GM12878 (cell line): ENCODE results near the gene LIMS2. TPM values are rescaled to one million over a fixed set of nuclear protein-coding genes. Genes with fewer than 3 reads are reported as not detected.

Source experiments
- ATAC-seq: fragments of 200-7000 bp; cut with Tn5 transposase; 3 replicates; pipeline ENCODE4 v1.9.1; 2020; ENCODE audit warnings: mild to moderate bottlenecking, moderate library complexity
- BruUV-seq: library from RNA; stranded (reverse); fragments of 400-500 nt; replicated peaks from 2 replicates; lab custom pipeline; 2021; lab: Mats Ljungman, UMichigan
- CTCF ChIA-PET: fragments of 300-600 bp; sonication (Branson Sonifier 250); formaldehyde crosslinking; extraction: SDS; loops from one replicate; lab custom pipeline; 2021; ENCODE audit warnings: inconsistent platforms; lab: Yijun Ruan, JAX
- POLR2A ChIA-PET: fragments of 350-600 bp; formaldehyde crosslinking; extraction: SDS; loops from one replicate; lab custom pipeline; 2021; ENCODE audit warnings: inconsistent platforms; lab: Charles Lee
- RAD21 ChIA-PET: fragments of 300-600 bp; sonication (Branson Sonifier 250); formaldehyde crosslinking; loops from one replicate; lab custom pipeline; 2023; ENCODE audit warnings: antibody characterized with exemption; ENCODE audit not compliant: unreplicated experiment; lab: Charles Lee
- SMC1A ChIA-PET: fragments of 300-600 bp; sonication (Branson Sonifier 250); formaldehyde crosslinking; loops from one replicate; lab custom pipeline; 2023; ENCODE audit not compliant: unreplicated experiment, uncharacterized antibody; lab: Charles Lee
- DNase-seq: peaks from one replicate; pipeline ENCODE4 v3.0.0-alpha.2; 2011; ENCODE audit warnings: low read depth, low spot score
- FAIRE-seq: peaks from 3 replicates; lab custom pipeline; 2011; peaks lifted over from hg19 to GRCh38; lab: Jason Lieb, UNC
- H2AFZ ChIP-seq: 2 replicates; pipeline ENCODE4 v1.6.0; 2011; ENCODE audit warnings: low read depth, low read length, control low read depth; ENCODE audit not compliant: control insufficient read depth
- H3K27ac ChIP-seq: 2 replicates; pipeline ENCODE4 v1.5.1; 2011; ENCODE audit warnings: control low read depth; ENCODE audit not compliant: control insufficient read depth, insufficient read depth
- H3K27me3 ChIP-seq, 2 experiments: replicated peaks in 1 of 2; 2 replicates each; pipeline versions ENCODE4 v1.6.0 to v1.6.1; 2011; ENCODE audit warnings: low read length in 1 of 2; ENCODE audit not compliant: control insufficient read depth in 2 of 2, insufficient read depth in 2 of 2
- H3K36me3 ChIP-seq, 2 experiments: 2 replicates each; pipeline ENCODE4 v1.5.1; 2011; ENCODE audit warnings: low read length in 1 of 2; ENCODE audit not compliant: control insufficient read depth in 2 of 2, insufficient read depth in 2 of 2
- H3K4me1 ChIP-seq: 2 replicates; pipeline ENCODE4 v1.6.1; 2011; ENCODE audit warnings: mild to moderate bottlenecking, low read length, moderate library complexity, mixed read lengths; ENCODE audit not compliant: control insufficient read depth, insufficient read depth
- H3K4me2 ChIP-seq: 2 replicates; pipeline ENCODE4 v1.6.0; 2011; ENCODE audit warnings: control low read depth; ENCODE audit not compliant: control insufficient read depth, insufficient read depth
- H3K4me3 ChIP-seq: fragments of 200-600 bp; sonication (generic); 2 replicates; pipeline ENCODE4 v1.5.1; 2016
- H3K79me2 ChIP-seq: 2 replicates; pipeline ENCODE4 v1.6.0; 2011; ENCODE audit warnings: low read length; ENCODE audit not compliant: control insufficient read depth, insufficient read depth
- H3K9ac ChIP-seq: 2 replicates; pipeline ENCODE4 v1.8.0; 2011; ENCODE audit warnings: low read length, control low read depth, mixed read lengths; ENCODE audit not compliant: control insufficient read depth, insufficient read depth
- H3K9me3 ChIP-seq: replicated peaks from 3 replicates; pipeline ENCODE4 v1.5.1; 2011; ENCODE audit warnings: mild to moderate bottlenecking, low read length; ENCODE audit not compliant: control insufficient read depth, insufficient read depth
- H4K20me1 ChIP-seq: 2 replicates; pipeline ENCODE4 v1.6.0; 2011; ENCODE audit not compliant: control insufficient read depth, insufficient read depth
- BRCA1 ChIP-seq: IDR thresholded peaks from 2 replicates; pipeline ENCODE4 v1.6.1; 2011; ENCODE audit warnings: low read depth, low read length, improper control_type of control experiment
- CBX3 ChIP-seq: fragments of 200-600 bp; sonication (generic); IDR thresholded peaks from 2 replicates; pipeline ENCODE4 v1.6.1; 2016; ENCODE audit warnings: low read depth, borderline replicate concordance
- CHD2 ChIP-seq: IDR thresholded peaks from 2 replicates; pipeline ENCODE4 v1.6.1; 2011; ENCODE audit warnings: low read depth, low read length, improper control_type of control experiment, borderline replicate concordance
- DPF2 ChIP-seq: fragments of 450-650 bp; IDR thresholded peaks from 2 replicates; pipeline ENCODE4 v1.6.1; 2017; ENCODE audit warnings: mild to moderate bottlenecking
- FOS ChIP-seq: IDR thresholded peaks from 3 replicates; pipeline ENCODE4 v1.6.1; 2011; ENCODE audit warnings: borderline replicate concordance; ENCODE audit not compliant: insufficient read length; ENCODE audit errors: extremely low read depth
- KLF5 ChIP-seq: fragments of 450-650 bp; IDR thresholded peaks from 2 replicates; pipeline ENCODE4 v1.6.1; 2014; ENCODE audit warnings: mild to moderate bottlenecking; ENCODE audit not compliant: partially characterized antibody
- LARP7 ChIP-seq: fragments of 450-650 bp; IDR thresholded peaks from 2 replicates; pipeline ENCODE4 v1.6.1; 2017; ENCODE audit warnings: mild to moderate bottlenecking
- MEF2A ChIP-seq: IDR thresholded peaks from 2 replicates; pipeline ENCODE4 v1.6.1; 2011; ENCODE audit warnings: low read depth, mild to moderate bottlenecking, low read length, moderate library complexity; ENCODE audit not compliant: insufficient read depth
- MYB ChIP-seq: fragments of 150-350 bp; IDR thresholded peaks from 2 replicates; pipeline ENCODE4 v1.6.1; 2014; ENCODE audit warnings: mild to moderate bottlenecking, low read depth, low read length, borderline replicate concordance
- NFXL1 ChIP-seq: fragments of 450-650 bp; IDR thresholded peaks from 2 replicates; pipeline ENCODE4 v1.6.1; 2017; ENCODE audit warnings: antibody characterized with exemption, mild to moderate bottlenecking, borderline replicate concordance
- NFYB ChIP-seq: IDR thresholded peaks from 2 replicates; pipeline ENCODE4 v1.6.1; 2011; ENCODE audit warnings: low read depth, mild to moderate bottlenecking, low read length, improper control_type of control experiment, moderate library complexity; ENCODE audit not compliant: insufficient read depth
- PAX5 ChIP-seq: IDR thresholded peaks from 2 replicates; pipeline ENCODE4 v1.6.1; 2011; ENCODE audit warnings: low read depth, low read length, borderline replicate concordance
- PKNOX1 ChIP-seq: fragments of 450-650 bp; IDR thresholded peaks from 2 replicates; pipeline ENCODE4 v1.6.1; 2016; ENCODE audit warnings: mild to moderate bottlenecking
- SMAD5 ChIP-seq: IDR thresholded peaks from 2 replicates; pipeline ENCODE4 v1.6.1; 2016; ENCODE audit warnings: antibody characterized with exemption, low read depth
- USF2 ChIP-seq: IDR thresholded peaks from 2 replicates; pipeline ENCODE4 v1.6.1; 2011; ENCODE audit warnings: low read depth, low read length, improper control_type of control experiment, borderline replicate concordance
- ZBTB40 ChIP-seq: fragments of 450-650 bp; IDR thresholded peaks from 2 replicates; pipeline ENCODE4 v1.6.1; 2016; ENCODE audit warnings: mild to moderate bottlenecking, moderate library complexity, borderline replicate concordance
- WGBS: methylation state at CpG from one replicate; pipeline ENCODE4 v1.1.6; 2016; ENCODE audit warnings: low lambda C conversion rate; ENCODE audit not compliant: insufficient replicate concordance, insufficient coverage; ENCODE audit errors: missing lambda C conversion rate; 5-methylcytosine and 5-hydroxymethylcytosine counted together
- in situ Hi-C: fragments of 300-500 bp; cut with MboI; formaldehyde crosslinking; loops from 9 replicates; pipeline ENCODE4 v1.14.3; 2018; ENCODE audit warnings: mixed read lengths
- intact Hi-C: fragments of 100-400 bp; cut with micrococcal nuclease; formaldehyde crosslinking; loops from one replicate; pipeline ENCODE4 v1.14.2; 2022; ENCODE audit not compliant: unreplicated experiment
- polyA plus RNA-seq, 11 experiments: library from polyadenylated mRNA; depleted of rRNA in 4 of 11; unstranded in 6 of 11; stranded (reverse) in 5 of 11; fragments of >200 nt; fragmentation: Nextera tagmentation in 4 of 11; fragmentation: Illumina TruSeq in 1 of 11; extraction: Ambion mirVana in 4 of 11; extraction: Trizol in 1 of 11; gene quantifications; 1 replicate in 1 of 11; 2 replicates in 10 of 11; pipeline versions ENCODE4 v1.2.1 to v1.2.3, GENCODE V29; 2011 to 2016; ENCODE audit warnings: inconsistent platforms in 2 of 11, missing spikeins in 2 of 11, low read depth in 1 of 11
- total RNA-seq, 4 experiments: library from RNA; depleted of rRNA in 3 of 4; stranded (reverse); fragments of >200 nt in 3 of 4; fragmentation: Illumina TruSeq in 1 of 4; extraction: Trizol in 1 of 4; gene quantifications; 2 replicates each; pipeline versions ENCODE4 v1.2.1 to v1.2.3, GENCODE V29; 2013 to 2021

The LIMS2 gene
- total and polyA plus RNA-seq, 10 of the 15 experiments (the other 5 are each of a cell fraction or from before 2014, with no cell fraction given) = 0.06 to 0.81 (median 0.16) TPM; not detected in 2

GRCh38 chr2:127631541-127631996 lies 43.8 kb downstream of the LIMS2 start:
- H3K4me3 ChIP-seq = no peak overlapping the region
- no peak overlapping the region for H3K9ac ChIP-seq
- WGBS = 83% methylated on average over 16 of the region's 16 CpGs
- no peaks in the 10 kb centered on the region for H4K20me1 ChIP-seq
- no peaks in the 10 kb centered on the region for H3K79me2 ChIP-seq
- no peak overlapping the region for H3K27ac ChIP-seq
- no peaks in the 10 kb centered on the region for H3K27me3 ChIP-seq
- CTCF ChIA-PET = interaction anchor here (1.3 kb wide), 1 partner anchor 105 kb away, joined by 3 read pairs; the partner anchor contains the start of gene IWS1
- no peak overlapping the region for H3K4me2 ChIP-seq
- SMC1A ChIA-PET = no interaction called here
- DNase-seq (no peak), ATAC-seq (no peak), FAIRE-seq (no peak)
- POLR2A ChIA-PET = no interaction called here
- in situ Hi-C loops = no loop called here
- H3K9me3 ChIP-seq = no peaks in the 10 kb centered on the region
- RAD21 ChIA-PET = no interaction called here
- H3K36me3 ChIP-seq = no peaks in the 10 kb centered on the region
- BruUV-seq = no TSS peak
- TF ChIP-seq USF2 (no peak), SMAD5 (no peak), NFYB (no peak), KLF5 (no peak), MYB (no peak), LARP7 (no peak), NFXL1 (no peak), FOS (no peak), PAX5 (no peak), BRCA1 (no peak), CBX3 (no peak), DPF2 (no peak), PKNOX1 (no peak), ZBTB40 (no peak), CHD2 (no peak), MEF2A (no peak)
- H2AFZ ChIP-seq = no peak overlapping the region
- intact Hi-C loops = no loop called here
- H3K4me1 ChIP-seq = peaks cover 17% of the 10 kb centered on the region
